Body of pancreas (tissue), 4 donors: ENCODE measurements around the gene XPR1. TPM values are rescaled to one million over a fixed set of nuclear protein-coding genes. Genes with fewer than 3 reads are reported as not detected.
A peak's percentile ranks its signal among the peaks of the same experiment; 100 is the strongest.

Source experiments
- ATAC-seq: fragments of 150-250 bp; one replicate; pipeline ENCODE4 v1.9.1; 2016
- DNase-seq, 4 donors: peaks; one replicate each; pipeline ENCODE4 v3.0.0-alpha.2; 2019
- H3K27ac ChIP-seq, 4 donors: fragments of 200-600 bp; sonication (generic); 1 replicate in 3 of 4; 2 replicates in 1 of 4; pipeline versions ENCODE4 v1.5.1 to v1.6.1; 2016 to 2019; ENCODE audit warnings: mild to moderate bottlenecking in 1 of 4, mixed read lengths in 1 of 4, moderate library complexity in 1 of 4
- H3K27me3 ChIP-seq, 2 donors: fragments of 200-600 bp; sonication (generic); one replicate each; pipeline ENCODE4 v1.6.0; 2016; ENCODE audit warnings: mild to moderate bottlenecking in 1 of 2
- H3K36me3 ChIP-seq, 2 donors: fragments of 200-600 bp; sonication (generic); replicated peaks in 1 of 2; 2 replicates each; pipeline ENCODE4 v1.5.1; 2016; ENCODE audit warnings: low read depth in 2 of 2; ENCODE audit not compliant: insufficient read depth in 1 of 2
- H3K4me1 ChIP-seq: fragments of 200-600 bp; sonication (generic); one replicate; pipeline ENCODE4 v1.6.0; 2016
- H3K4me3 ChIP-seq, 2 donors: fragments of 200-600 bp; sonication (generic); 1 replicate in 1 of 2; 2 replicates in 1 of 2; pipeline ENCODE4 v1.5.1; 2016 to 2019
- H3K9me3 ChIP-seq, 3 donors: fragments of 200-600 bp; sonication (generic); 1 replicate in 2 of 3; 2 replicates in 1 of 3; pipeline ENCODE4 v1.5.1; 2016
- CTCF ChIP-seq, 7 experiments: fragments of 450-650 bp in 4 of 7; fragments of 200-600 bp in 3 of 7; sonication (generic) in 3 of 7; IDR thresholded peaks; one replicate each; pipeline ENCODE4 v1.5.1; 2016 to 2019; ENCODE audit warnings: antibody characterized with exemption in 7 of 7
- POLR2A ChIP-seq, 3 donors: fragments of 450-650 bp; IDR thresholded peaks; one replicate each; pipeline ENCODE4 v1.6.1; 2016; ENCODE audit warnings: antibody characterized with exemption in 3 of 3, mild to moderate bottlenecking in 2 of 3
- WGBS, 2 donors: methylation state at CpG; one replicate each; pipeline ENCODE4 v1.1.5; 2017; 5-methylcytosine and 5-hydroxymethylcytosine counted together
- intact Hi-C: fragments of 100-400 bp; cut with DNase I; formaldehyde crosslinking; loops from one replicate; pipeline ENCODE4 v1.15.1; 2023
- total RNA-seq, 2 donors: library from RNA; depleted of rRNA; stranded (reverse); fragments of >200 nt; gene quantifications; one replicate each; pipeline ENCODE4 v1.1.0, GENCODE V29; 2016

The XPR1 gene
- total RNA-seq, 2 donors from 2014 or later, result 11.5 to 13.0 TPM

- H3K27me3 ChIP-seq, result no peaks in the 10 kb centered on the region
- no peak for ATAC-seq
- peaks cover 84% of the 10 kb centered on the region for H3K4me1 ChIP-seq
These were observed 19.2 kb upstream of the XPR1 start for GRCh38 chr1:180612632-180613031.

GRCh38 chr1:180614730-180615129 is 17.1 kb upstream of the XPR1 start:
- peak; percentile 74 to 89 (median 82) for DNase-seq
- WGBS, 2 donors, result 30 to 31% methylated on average over 5 of the region's 5 CpGs
- intact Hi-C loops, result no loop called here
- H3K4me1 ChIP-seq, result peaks cover 76% of the 10 kb centered on the region
- ATAC-seq, result peak; percentile 84
- H3K27ac ChIP-seq, result peak overlapping the region; percentile 33 to 79 (median 70)
- no peaks in the 10 kb centered on the region for H3K9me3 ChIP-seq
- H3K27me3 ChIP-seq, result no peaks in the 10 kb centered on the region
- H3K36me3 ChIP-seq, result no peaks in the 10 kb centered on the region
- TF ChIP-seq POLR2A (IDR thresholded peaks at IDR 0.05) (no peak), CTCF (IDR thresholded peaks at IDR 0.05) (no peak)
- H3K4me3 ChIP-seq, result no peak overlapping the region

More at GRCh38 chr1:180612632-180613031, 19.2 kb upstream of the XPR1 start:
- no peak for DNase-seq
- WGBS, 2 donors, result 89 to 90% methylated on average over 1 of the region's 1 CpG
- Histone ChIP-seq H3K9me3 (no peaks in the 10 kb centered on the region), H3K27ac (peak overlapping the region in 3 of 4 donors; percentile 33 to 77 (median 60)), H3K4me3 (no peak overlapping the region), H3K36me3 (no peaks in the 10 kb centered on the region)
- TF ChIP-seq CTCF (IDR thresholded peaks at IDR 0.05), result no peak
- TF ChIP-seq POLR2A (IDR thresholded peaks at IDR 0.05), result no peak
- intact Hi-C loops, result no loop called here

- TF ChIP-seq POLR2A (IDR thresholded peaks at IDR 0.05), result no peak
- no peak for TF ChIP-seq CTCF (IDR thresholded peaks at IDR 0.05)
- WGBS, 2 donors, result 27 to 37% methylated on average over 8 of the region's 8 CpGs
- peaks cover 67% of the 10 kb centered on the region for H3K4me1 ChIP-seq
- peak overlapping the region; percentile 33 to 79 (median 70) for H3K27ac ChIP-seq
- H3K36me3 ChIP-seq, result no peaks in the 10 kb centered on the region
- H3K4me3 ChIP-seq, result no peak overlapping the region
- peak; percentile 76 for ATAC-seq
- H3K27me3 ChIP-seq, result no peaks in the 10 kb centered on the region
- no peaks in the 10 kb centered on the region for H3K9me3 ChIP-seq
- intact Hi-C loops, result no loop called here
- DNase-seq, result peak; percentile 45 to 77 (median 56)
These were observed 16.1 kb upstream of the XPR1 start for GRCh38 chr1:180615493-180616290.

GRCh38 chr1:180616439-180616838 is 15.4 kb upstream of the XPR1 start:
- no peaks in the 10 kb centered on the region for H3K27me3 ChIP-seq
- H3K4me1 ChIP-seq, result peaks cover 59% of the 10 kb centered on the region
- 47 to 49% methylated on average over 6 of the region's 6 CpGs for WGBS, 2 donors
- DNase-seq (no peak), ATAC-seq (no peak)
- TF ChIP-seq POLR2A (IDR thresholded peaks at IDR 0.05) (no peak), CTCF (IDR thresholded peaks at IDR 0.05) (no peak)
- H3K36me3 ChIP-seq, result no peaks in the 10 kb centered on the region
- intact Hi-C loops, result no loop called here
- peak overlapping the region in 3 of 4 donors; percentile 62 to 79 (median 78) for H3K27ac ChIP-seq
- no peaks in the 10 kb centered on the region for H3K9me3 ChIP-seq
- H3K4me3 ChIP-seq, result no peak overlapping the region
